ENCODE measurements around the gene VAV2.

Gene VAV2

DNA sequence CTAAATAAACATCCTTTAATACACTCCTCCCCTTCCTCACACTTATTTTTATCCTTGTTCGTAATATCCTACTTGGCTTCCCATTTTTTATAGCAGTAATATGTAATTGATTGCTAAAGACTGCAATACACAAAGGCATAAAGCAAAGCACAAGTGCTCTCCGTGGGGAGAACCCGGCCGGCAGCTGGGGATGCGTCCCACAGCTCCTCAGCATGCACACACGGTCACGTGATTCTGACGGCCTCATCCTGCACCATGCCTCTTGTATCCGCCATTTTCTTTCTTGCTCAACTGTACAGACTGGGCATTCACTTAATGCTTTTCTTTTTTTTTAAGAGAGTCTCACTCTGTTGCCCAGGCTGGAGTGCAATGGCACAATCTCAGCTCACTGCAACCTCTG, 36.0 kb upstream of the VAV2 start:
- DNase-seq: no peak

DNA sequence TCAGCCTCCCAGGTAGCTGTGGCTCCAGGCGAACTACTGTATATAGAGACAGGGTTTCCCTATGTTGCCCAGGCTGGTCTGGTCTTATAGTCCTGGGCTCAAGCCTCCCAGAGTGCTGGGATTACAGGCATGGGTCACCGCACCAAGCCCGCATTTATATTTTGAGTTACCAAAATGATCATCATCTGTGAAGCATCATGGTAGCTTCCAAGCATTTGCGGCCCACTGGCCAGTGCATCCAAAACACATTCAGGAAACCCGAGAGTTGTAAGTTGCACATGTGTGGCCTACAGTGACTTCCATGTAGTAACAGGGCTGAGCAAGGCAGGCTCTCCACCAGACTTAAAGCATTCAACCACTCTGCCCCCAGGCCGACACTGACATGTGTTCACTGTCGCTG, 35.4 kb upstream of the VAV2 start:
- DNase-seq: no peak

DNA sequence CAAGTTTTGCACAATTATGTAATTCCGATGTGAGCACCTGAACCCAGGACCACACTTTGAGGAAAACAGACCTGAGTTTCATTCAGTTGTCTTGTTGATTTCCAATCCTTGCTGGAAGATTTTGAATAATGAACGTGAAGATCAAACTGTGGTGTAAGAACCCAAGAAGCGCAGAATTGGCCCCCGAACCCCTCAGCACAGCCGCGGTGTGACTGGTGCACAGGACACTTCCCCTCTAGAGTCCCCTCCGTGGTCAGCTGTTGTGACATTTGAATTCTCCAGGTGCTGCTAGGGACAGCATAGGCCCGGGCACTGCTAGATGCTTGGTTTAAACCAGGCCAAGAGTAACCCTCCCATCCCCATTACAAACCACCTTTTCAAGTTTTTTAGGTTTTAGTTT, 34.9 kb upstream of the VAV2 start:
- DNase-seq: no peak

DNA sequence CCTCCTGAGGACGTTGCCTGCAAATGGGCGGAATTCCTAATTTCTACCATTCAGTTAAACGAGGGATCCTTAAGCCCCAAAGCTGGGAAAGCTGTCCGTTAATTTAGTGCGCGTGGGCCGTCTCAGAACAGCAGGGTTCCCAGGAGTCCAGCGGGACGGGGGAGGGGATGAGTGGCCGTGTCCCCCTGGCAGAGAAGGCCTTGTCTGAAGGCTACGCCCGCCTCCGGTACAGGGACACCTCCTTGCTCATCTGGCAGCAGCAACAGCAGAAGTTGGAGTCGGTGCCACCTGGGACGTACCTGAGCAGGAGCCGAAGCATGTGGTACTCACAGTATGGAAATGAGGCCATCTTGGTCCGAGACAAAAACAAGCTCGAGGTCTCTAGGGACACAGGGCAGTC, 34.5 kb upstream of the VAV2 start:
- no peak for DNase-seq

DNA sequence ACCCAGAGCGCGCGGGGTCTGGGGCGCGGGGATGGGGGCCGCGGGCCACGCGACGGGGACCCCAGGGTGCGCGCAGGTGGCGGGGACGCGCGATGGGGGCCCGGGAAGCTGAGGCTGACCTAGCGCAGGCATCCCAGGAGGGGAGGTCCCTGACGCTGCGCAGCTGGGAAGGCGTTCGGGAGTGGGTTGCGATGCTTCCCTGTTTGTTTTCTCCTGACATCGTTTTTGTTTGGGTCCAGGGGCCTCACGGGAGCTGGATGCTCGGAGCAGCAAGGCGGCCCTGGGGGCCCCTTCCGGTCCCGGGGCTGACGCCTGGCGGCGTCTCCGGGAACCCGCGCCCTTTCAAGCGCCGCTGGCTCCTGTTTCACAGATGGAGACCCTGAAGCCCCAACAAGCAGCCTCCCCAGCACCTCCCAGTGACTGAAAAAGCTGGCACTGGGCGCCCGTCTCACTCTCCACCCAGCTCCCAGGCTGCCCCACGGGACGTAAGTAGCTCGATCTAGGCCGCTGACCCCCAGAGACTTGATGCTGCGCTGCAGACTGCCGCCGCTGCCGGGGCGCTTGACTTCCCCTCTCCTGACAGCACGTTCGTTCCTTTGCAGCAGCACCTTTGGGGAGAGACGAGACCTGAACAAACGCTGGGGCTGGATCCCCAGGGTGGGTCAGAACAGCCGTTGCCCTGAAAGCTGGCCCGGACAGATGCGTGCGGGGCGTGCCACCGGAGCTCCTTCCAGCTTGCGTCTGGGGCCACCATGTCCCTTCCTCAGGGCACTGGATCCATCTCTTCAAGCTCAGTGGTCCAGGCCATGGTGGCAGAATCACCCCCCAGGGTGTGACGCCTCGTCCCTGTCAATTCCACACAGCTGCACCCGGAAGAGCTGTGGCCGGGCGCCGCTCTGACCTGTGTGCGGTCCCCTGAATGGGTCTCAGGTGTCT, 33.8 kb upstream of the VAV2 start:
- peak; percentile 2 to 27 for DNase-seq

DNA sequence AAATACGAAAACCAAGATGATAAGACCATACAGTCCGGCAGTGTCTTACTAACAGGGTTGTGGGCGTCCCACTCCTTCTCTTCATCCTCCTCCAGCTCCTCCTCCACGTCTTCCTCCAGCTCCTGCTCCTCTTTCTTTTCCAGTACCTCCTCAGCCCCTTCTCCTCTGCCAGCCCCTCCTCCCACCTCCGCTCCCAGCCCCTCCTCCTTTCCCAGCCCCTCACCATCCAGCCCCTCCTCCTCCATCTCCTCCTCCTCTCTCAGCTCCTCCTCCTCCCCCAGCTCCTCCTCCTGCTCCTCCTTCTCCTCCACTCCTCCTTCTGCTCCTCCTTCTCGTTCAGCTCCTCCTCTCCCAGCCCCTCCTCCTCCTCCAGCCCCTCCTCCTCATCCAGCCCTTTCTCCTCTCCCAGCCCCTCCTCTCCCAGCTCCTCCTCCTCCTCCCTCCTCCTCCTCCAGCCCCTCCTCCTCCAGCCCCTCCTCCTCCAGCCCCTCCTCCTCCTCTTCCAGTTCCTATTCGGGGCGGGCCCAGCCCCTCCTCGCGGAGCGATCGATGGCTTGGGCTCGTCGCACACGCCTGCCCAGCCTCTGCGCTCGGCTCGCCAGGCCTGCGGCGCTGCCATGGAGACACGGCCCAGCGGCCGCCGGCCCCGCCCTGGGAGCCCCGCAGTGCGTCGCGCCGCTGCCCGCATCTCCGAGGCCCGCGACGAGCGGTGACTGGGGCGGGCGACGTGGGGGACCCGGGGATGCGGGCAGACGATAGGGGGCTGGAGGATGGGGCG, 32.9 kb upstream of the VAV2 start, which contains the start of gene BRD3OS:
Gene BRD3OS (plus strand): TSS at position 654 of the 778 bp plus-strand sequence. CDS start 1,267 bp downstream, outside the sequence.
- DNase-seq: peak; percentile 97

DNA sequence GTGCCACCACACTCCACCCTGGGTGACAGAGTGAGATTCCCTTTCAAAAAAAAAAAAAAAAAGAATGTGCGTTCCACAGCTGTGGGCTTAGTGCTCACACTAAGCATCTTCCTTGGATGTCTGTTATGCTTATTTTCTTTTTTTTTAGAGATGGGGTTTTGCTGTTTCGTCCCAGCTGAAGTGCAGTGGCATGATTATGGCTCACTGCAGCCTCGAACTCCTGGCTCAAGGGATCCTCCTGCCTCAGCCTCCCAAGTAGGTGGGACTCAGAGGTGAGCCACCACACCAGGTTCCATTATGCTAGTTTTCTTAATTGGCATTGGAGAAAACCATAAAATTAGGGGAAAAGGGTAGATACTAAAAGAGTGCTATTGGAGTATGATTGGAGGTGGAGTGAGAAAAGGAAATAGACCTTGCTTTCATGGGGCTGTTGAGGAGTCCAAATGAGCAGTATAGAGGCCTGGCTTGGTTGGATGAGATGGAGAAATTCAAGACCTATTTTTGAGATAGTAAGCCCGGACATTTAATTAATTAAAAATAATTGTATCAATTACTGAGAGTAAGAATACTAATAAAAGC, 32.2 kb upstream of the VAV2 start:
- no peak for DNase-seq

DNA sequence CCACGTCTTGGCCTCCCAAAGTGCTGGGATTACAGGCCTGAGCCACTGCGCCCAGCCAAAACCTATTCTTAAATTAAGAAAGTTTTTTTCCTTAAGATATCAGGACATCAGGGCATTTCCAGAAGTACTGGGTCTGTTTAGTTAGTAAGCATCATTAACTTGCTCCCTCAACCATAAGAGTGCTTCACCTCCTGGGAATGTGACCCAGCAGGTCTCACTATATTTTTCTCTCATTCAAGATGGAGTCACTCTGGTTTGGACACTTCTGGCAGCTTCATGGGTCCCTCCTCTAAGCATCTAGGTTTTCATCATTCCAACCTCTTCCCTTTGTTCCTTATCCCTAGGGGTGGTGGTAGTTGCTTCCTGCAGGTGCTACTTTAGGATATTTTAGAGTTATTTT, 22.8 kb upstream of the VAV2 start:
- DNase-seq: no peak

DNA sequence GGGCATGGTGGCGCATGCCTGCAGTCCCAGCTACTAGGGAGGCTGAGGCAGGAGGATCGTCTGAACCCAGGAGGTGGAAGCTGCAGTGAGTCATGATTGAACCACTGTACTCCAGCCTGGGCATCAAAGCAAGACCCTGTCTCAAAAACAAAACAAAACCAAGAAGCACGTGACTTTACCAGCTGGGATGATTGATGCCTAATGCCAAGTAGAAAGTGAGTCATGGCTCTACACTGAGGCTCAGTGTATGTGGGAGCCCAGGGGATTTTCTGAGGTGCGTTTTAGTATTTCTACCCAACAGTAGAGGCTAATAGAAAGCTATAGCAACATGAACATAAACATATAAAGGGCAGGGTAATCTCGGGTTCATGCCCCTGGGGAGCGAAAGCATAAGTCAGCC, 19.3 kb upstream of the VAV2 start:
- DNase-seq: no peak

DNA sequence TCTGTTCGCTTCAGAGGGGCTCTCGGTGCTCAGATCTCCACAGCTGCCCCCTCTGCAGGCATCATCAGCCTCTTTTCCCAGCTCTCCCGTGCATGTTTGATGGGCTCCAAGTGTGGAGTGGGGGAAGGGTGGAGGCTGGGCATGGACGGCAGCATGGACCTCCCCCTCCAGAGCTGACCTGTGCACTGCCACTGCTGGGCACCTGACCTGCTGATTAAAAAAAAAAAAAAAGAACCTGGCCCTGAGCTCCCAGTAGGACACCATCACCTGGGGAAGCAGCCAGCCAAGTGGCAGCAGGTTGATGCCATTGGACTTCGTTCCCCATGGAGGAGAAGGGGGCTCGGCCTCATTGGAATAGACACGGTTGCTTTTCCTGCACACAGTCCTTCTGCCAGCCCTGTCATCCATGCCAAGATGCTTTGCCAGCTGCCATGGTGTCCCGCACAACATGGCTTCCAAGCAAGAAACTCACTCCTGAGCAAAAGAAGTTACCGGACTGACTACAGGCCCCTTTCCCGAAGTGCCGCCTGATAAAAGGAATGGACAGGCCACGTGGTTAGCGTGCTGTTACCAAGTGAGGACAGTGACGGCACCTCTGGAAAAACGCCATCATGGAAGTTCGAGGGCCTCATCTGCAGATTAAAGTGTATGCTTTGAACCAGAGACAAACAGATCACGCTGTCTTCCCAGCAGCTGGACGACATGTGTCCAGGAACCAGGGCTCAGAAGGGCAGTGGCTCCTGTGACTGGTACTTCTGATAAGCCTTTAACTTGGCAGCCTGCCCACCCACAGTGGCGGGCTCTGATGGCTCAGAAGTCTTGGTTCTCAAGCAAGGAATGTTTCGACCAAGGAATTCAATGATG, 18.4 kb upstream of the VAV2 start:
- no peak for DNase-seq

DNA sequence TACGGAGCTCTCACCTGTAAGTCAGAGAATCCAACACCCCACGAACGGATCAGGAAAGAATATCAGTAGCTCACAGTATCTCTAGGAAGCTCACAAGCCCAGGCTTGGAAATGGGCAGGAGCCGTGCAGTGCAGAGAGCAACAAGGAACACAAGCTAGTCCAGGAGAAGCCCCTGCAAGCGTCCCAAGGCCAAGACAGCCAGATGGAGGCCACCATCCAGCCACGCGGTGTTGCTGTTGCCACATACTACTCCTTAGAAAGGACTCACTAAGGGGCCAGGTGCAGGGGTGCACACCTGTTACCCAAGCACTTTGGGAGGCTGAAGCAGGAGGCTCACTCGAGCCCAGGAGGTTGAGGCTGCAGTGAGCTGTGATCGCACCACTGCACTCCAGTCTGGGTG, 15.4 kb upstream of the VAV2 start:
- no peak for DNase-seq

DNA sequence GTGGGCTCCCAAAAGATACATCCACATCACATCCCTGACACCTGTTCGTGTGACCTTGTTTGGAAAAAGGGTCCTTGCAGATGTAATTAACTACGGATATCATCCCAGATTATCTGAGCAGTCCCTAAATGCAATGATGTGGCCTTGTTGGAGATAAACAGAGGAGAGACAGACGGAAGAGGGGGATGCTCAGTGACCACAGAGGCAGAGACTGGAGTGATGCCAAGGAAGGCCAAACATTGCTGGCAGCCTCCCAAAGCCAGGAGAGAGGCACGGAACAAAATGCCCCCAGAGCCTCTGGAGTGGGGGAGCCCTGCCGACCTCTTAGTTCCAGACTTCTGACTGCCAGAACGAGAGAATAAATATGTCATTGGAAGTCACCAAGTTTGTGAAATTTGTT, 15.0 kb upstream of the VAV2 start:
- no peak for DNase-seq

DNA sequence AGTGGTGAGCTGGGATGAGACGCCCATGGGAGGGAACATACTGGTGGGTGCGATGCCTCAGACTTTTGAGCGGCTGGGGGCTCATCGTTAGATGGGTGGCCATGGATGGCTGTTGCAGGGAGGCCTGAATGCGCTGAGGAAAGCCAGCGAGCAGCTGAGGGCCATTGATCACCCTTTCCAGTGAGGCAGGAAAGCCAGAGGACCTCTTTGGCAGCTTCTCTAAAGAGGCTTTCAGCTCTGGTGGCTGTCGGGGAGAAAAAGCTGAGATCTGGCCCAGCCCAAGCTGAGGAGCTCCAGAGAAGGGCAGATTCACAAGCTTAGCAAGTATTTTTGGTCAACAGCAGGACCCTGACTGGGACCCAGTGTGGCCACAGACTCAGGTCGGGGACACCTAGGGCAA, 13.3 kb upstream of the VAV2 start:
- no peak for DNase-seq

DNA sequence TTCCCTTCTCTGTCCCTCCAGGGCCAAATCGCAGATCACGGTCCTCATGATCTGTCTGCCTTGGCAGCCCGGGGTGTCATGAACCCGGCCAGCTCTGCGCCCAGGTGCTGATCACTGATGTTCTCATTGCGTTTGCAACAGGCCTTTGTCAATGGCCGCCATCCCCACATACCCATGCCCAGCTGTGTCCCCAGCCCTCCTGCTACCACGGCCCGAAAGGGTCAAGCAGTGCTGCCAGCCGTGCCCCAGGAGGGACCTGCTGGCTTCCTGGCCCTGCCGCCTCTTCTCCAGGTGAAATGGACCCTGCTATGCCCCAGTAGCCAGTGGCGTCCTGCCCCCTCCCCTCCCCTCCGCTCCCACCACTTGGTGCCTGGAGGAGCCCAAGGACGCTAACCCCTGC, 12.8 kb upstream of the VAV2 start:
- DNase-seq: no peak

DNA sequence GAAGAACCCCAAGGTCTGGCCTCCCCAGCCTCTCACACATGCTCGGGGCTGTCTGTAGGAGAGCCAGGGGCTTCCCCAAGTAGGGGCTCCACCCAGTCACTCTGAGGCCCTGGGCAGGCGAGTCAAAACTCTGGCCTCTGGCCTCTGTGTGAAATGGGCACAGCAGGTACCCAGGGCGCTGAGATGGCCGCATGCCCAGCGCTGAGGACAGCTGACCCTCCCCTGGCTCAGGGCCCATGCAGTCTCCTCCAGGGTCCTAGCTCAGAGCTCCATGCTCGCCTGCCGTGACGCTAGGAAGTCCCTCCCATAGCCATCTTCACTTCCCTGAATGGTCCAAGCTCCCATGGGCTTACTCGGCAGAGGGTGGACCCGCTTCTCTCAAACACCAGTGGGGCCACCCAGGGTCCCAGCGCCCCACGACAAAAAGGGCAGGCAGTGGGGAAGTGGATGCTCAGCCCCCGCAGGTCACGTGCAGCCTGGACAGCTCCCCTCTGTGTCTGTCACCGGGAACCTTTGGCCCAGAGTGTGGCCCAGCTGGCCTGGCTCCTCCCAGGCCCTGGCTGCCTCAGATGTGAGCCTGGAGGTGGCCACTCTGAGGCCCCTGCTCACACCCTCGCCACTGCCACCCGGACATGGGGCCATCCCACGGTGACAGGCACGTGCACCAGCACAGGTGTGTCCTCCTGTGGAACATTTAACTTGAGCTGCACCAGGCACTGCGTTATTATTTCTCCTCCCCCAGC, 12.2 kb upstream of the VAV2 start:
- no peak for DNase-seq

DNA sequence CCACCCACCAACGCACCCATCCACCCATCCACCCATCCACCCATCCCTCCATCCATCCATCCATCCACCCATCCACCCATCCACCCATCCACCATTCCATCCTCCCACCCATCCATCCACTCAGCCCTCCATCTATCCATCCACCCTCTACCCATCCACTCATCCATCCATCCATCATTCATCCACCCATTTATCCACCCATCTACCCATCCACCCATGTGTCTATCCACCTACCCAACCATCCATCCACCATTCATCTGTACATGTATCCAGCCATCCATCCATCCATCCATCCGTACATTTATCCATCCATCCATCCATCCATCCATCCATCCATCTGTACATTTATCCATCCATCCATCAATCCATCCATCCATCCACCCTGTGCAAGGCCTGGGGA, 11.1 kb upstream of the VAV2 start:
- DNase-seq: no peak

DNA sequence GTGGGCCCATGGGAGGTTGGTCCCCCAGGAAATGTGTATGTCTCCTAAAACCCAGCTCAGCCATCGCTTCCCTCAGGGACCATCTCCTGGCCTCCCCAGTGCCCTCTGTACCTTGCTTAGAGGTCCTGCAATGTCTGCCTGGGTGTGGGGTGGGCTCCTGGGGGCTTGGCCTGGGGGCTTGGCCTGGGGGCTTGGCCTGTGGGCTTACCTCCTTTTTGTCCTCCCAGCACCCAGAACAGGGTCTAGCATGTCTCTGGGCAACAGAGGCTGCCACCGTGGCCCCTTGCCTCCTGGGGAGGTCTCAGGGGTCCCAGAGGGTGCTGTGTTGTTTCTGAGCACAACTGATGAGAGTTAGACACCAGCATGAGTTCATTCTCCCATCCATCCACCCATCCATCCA, 10.7 kb upstream of the VAV2 start:
- no peak for DNase-seq

DNA sequence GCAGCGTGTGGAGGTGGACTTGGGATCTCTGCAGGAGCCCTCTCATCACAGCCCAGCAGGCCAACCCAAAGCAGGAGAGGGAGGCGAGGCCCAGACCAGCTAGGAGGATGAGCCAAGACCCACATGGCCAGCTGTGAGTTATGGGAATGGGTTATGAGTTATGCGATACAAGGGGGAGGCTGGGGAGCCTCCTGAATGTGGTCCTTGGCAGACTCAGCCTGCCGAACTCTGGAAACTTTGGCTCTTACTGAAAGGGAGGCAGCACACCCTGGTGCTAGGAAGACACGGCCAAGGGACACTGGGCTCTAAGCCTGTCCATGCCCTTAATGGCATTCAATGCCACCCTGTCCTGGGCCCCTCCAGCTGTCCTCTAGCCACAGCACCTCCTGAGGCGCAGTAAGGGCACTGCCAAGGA, 7.7 kb upstream of the VAV2 start:
- DNase-seq: no peak

DNA sequence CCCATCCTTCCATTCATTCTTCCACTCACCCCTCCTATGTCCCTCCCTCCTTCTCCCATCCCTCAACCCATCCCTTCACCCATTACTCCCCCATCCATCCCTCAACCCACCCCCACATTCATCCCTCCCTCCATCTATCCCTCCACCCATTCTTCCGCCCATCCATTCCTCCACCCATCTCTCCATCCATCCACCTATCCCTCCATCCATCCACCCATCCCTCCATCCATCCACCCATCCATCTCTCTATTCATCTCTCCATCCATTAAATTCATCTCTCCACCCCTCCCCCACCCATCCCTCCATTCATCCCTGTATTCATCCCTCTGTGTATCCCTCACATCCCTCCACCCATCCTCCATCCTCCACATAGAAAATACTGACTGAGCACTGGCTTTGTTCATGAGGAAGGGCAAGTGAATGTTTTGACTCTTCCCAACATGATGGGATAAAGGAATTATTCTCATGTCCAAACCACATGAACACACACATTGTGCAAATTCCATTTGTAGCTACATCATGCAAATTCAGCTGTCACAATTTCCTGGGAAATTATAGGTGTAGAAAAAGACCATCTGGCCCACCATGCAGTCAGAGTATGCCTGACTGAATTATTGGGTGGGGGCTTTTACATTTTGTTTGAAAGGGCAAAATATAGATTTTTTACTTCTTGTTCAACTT, 6.9 kb upstream of the VAV2 start:
- no peak for DNase-seq

DNA sequence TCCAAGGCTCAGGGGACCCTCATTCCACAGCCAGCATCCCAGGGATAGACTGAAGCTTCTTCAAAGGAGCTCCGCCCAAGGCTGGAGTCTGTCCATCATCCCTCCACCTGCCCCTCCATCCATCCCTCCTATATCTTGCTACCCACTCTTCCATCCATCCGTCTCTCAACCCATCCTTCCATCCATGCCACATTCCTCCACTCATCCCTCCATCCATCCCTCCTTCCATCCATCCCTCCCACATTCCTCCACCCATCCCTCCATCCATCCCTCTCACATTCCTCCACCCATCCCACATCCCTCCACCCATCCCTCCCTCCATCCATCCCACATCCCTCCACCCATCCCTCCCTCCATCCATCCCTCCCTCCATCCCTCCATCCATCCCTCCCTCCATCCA, 5.5 kb upstream of the VAV2 start:
- DNase-seq: no peak

All from inflammatory macrophage (primary cell).